Epithelial cell of proximal tubule (primary cell): ENCODE results near the gene COL16A1. TPM values are rescaled to one million over a fixed set of nuclear protein-coding genes. Genes with fewer than 3 reads are reported as not detected.

Source experiments
- DNase-seq: peaks from one replicate; pipeline ENCODE4 v3.0.0-alpha.2; 2011; ENCODE audit warnings: low read depth
- H3K4me3 ChIP-seq: 2 replicates; pipeline ENCODE4 v1.5.1; 2011; ENCODE audit warnings: low read depth, mild to moderate bottlenecking, low read length
- total RNA-seq: library from RNA; depleted of rRNA; stranded (reverse); fragments of >200 nt; gene quantifications from 2 replicates; pipeline ENCODE4 v1.2.3, GENCODE V29; 2015
- TF ChIP-seq, protein P1 (sequence below): conservative IDR thresholded peaks from 2 replicates; pipeline ENCODE4 v1.5.1; 2012; ENCODE audit warnings: low read depth, mild to moderate bottlenecking, low read length

COL16A1 gene
- total RNA-seq, 1 donor from 2014 or later: 5.3 TPM

DNA sequence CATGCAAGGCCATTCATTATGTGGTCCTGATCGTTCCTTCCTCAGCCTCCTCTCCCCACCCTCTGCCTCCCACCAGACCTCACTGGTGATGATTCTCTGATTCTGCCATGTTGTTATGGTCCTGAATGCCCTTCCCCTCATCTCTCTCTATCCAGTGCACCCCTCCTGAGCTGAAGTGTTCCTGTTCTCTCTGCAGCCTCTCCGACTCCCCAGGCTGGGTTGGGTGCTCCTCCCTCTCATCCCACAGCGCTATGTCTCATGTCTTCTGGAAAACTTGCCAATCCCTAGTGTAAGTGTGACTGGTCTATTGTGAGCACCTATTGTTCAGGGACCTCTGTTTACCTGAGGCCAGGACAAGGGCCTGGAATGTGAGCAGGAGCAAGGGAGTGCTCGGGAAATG, 48.1 kb downstream of the COL16A1 start:
- no peak for DNase-seq
- TF ChIP-seq, protein P1, sequence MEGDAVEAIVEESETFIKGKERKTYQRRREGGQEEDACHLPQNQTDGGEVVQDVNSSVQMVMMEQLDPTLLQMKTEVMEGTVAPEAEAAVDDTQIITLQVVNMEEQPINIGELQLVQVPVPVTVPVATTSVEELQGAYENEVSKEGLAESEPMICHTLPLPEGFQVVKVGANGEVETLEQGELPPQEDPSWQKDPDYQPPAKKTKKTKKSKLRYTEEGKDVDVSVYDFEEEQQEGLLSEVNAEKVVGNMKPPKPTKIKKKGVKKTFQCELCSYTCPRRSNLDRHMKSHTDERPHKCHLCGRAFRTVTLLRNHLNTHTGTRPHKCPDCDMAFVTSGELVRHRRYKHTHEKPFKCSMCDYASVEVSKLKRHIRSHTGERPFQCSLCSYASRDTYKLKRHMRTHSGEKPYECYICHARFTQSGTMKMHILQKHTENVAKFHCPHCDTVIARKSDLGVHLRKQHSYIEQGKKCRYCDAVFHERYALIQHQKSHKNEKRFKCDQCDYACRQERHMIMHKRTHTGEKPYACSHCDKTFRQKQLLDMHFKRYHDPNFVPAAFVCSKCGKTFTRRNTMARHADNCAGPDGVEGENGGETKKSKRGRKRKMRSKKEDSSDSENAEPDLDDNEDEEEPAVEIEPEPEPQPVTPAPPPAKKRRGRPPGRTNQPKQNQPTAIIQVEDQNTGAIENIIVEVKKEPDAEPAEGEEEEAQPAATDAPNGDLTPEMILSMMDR: no peak
- H3K4me3 ChIP-seq: no peak overlapping the region

DNA sequence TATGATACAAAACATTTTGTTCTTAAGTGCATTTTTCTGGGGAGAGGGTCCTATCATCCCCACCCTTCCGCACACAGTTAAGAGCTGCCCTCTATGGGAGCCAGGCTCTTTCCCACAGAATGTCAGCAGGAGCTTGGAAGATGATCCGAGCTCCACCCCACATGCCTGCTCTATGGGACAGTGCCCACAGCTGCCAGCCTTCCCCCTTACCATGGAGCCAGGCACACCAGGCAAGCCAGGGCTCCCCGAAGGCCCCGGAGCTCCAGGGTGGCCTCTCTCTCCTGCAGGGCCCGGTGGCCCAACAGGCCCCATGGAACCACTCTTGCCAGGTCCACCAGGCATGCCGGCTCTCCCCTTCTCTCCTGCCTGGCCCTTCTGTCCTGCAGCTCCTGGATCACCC, 48.7 kb downstream of the COL16A1 start:
- DNase-seq: no peak
- TF ChIP-seq, protein P1: no peak

DNA sequence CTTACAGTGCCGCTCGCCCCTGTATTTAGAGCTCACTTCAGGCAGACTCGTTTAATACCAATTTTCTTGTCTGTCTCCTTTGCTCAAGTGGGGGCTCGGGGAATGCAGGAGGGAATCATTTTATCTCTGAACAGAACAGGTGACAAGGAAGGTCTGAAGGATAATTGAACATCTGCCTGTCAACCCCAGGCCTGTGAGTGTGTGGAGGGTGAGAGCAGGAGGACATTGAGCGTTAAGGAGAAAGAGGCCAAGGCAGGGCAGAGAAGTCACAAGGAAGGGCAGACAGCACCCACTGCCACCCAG, 49.4 kb downstream of the COL16A1 start:
- DNase-seq: no peak
- no peak overlapping the region for H3K4me3 ChIP-seq

More for the DNA sequence above, 48.7 kb downstream of the COL16A1 start:
- H3K4me3 ChIP-seq: no peak overlapping the region

DNA sequence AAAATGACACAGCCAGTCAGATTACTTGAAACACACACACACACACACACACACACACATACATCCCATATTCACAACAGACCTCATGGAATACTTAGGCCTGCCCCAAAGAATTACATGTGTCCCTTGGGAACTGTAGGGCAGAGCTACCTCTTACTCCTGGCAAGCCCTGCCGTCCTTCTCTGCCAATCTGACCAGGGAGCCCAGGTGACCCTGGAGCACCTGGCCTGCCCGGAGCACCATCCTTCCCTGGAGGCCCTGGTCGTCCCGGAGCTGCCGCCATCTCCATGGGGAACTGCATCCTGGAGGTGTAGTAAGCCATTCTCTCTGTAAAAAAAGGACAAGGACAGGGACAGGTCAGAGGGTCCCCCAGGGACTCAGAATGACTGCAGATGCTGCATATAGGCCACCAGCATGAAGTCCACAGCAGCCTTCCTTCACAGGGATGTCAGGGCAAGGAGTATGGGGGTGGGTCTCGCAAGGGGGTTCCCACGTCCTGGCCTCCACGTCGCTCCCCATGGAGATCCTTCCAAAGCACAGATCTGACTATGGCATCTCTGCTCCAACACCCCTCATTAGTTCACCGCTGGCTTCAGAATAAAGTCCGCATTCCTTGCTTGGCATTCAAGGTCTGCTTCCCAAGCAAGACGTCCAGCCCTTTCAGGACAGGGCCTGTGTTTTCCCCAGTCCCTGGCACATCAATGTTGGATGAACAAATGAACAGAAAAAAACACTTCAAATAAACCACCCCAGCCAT, 49.9 kb downstream of the COL16A1 start:
- TF ChIP-seq, protein P1: no peak
- no peak for DNase-seq
- no peak overlapping the region for H3K4me3 ChIP-seq

More for the DNA sequence above, 49.4 kb downstream of the COL16A1 start:
- TF ChIP-seq, protein P1: no peak

DNA sequence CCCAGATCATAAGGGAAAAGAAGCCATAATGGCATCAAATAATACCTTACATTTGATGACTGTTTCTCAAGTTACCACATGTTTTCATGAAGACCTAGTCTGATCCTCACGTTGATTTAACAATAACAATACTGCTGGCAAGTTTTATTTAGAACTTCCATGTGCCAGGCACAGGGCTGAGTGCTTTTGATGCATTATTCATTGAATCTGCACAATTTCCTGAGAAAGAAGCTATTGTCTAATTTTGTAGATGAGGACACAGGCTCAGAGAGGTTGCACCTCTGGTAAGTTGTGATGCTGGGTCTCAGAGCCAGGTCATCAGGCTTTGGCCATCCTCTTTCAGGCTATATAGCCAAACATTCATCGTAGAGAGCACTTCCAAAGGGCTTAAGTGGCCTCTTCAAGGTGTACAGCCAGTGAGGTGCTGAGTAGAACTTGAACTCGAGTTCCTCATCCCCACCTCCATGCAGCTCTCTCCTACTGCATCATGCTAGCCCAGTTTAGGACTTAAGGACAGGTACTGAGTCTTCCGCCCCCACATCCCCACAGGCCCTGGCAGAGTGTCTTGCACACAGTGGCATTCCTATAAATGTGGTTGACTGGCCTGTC, 50.8 kb downstream of the COL16A1 start:
- TF ChIP-seq, protein P1: no peak
- DNase-seq: no peak
- no peak overlapping the region for H3K4me3 ChIP-seq

DNA sequence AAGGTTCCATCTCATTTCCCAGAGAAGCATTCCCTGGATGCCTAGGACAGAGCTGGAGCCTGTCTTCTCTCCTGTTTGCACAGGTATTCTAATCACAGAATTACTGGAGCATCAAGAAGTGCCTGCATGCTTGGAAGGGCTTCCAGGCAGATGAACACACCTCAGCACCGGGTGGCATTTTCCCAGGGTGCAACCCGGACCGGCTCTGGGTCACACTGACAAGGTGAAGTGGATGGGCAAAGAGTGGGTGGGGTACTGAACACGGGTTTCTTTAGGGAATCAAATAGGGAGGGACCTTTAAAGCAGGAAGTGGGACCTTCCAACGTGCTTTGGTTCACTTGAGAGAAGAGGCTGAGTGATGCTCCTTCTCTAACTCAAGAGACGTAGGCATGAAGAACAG, 52.1 kb downstream of the COL16A1 start:
- DNase-seq: no peak
- no peak overlapping the region for H3K4me3 ChIP-seq
- TF ChIP-seq, protein P1: no peak

DNA sequence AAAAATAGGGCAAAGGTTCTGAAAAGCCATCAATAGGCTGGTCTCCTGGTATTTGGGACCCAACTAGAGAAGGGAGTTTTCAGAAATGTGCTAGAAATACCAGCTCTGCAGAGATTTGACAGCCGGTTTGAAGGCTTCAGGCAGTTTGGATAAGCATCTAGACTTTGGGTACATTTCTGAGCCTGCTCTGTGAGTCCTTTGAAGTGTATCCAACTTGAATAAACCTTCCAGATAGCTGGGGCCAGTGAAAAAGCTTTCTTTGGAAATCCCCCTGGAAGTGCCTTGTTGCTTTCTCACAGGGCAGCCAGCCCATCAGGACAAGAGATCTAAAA, 52.8 kb downstream of the COL16A1 start:
- no peak overlapping the region for H3K4me3 ChIP-seq
- TF ChIP-seq, protein P1: no peak
- no peak for DNase-seq
